RPMI7951 (cell line): ENCODE data around the gene RINL. TPM values are rescaled to one million over a fixed set of nuclear protein-coding genes. Genes with fewer than 3 reads are reported as not detected.
A peak's percentile ranks its signal among the peaks of the same experiment; 100 is the strongest.
"Not testable (repeated sequence)": the region's sequence is repeated elsewhere in the genome, so short reads cannot be mapped to it uniquely, and the experiment has no call there.

ENCODE experiments used
- DNase-seq: peaks from one replicate; pipeline ENCODE4 v3.0.0-alpha.2; 2012; ENCODE audit warnings: low read depth
- total RNA-seq: library from RNA; depleted of rRNA; stranded (reverse); fragments of >200 nt; shearing (Covaris generic); gene quantifications from 2 replicates; pipeline ENCODE4 v1.2.3, GENCODE V29; 2014

The RINL gene
- total RNA-seq, 1 experiment from 2014 or later: 4.6 TPM

DNA sequence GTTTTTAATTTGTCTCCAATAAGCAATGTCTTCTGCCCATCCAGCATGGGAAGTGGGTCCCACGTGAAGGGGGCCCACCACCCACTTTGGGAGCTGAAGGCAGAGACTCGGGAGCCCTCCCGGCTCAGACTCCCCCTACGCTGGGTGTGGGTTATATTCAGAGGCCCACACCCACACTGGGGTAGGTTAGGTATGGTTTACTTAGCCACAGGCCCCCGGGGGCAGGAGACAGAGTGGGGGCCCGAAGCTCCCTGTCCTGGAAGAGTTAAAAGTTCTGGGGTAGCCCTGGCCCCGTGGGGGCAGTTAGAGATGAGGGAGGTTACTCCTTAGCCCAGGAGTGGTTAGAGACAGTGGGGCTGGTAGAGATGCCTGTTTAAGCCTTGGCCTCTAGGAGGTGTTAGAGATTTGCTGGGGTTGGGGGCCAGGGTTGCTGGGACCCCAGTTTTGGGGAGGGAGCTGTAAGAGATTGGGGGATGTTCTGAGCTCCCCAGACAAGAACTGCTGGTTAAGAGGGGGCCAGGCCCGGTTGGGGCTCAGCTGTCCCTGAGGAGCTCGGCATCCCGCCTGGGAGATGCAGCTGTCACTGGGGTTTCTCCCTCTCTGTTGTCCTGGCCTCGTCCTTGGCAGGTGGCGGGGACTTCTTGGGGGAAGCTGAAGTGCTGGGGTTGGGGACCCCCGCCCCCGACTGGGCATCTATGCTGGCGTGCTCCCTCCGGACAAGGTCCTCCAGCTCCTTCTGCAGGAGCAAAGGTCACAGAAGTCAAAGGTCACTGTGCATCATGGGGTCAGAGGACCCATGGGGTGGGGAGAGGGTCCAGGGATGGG, 712 bp upstream of the RINL start:
- DNase-seq: no peak

DNA sequence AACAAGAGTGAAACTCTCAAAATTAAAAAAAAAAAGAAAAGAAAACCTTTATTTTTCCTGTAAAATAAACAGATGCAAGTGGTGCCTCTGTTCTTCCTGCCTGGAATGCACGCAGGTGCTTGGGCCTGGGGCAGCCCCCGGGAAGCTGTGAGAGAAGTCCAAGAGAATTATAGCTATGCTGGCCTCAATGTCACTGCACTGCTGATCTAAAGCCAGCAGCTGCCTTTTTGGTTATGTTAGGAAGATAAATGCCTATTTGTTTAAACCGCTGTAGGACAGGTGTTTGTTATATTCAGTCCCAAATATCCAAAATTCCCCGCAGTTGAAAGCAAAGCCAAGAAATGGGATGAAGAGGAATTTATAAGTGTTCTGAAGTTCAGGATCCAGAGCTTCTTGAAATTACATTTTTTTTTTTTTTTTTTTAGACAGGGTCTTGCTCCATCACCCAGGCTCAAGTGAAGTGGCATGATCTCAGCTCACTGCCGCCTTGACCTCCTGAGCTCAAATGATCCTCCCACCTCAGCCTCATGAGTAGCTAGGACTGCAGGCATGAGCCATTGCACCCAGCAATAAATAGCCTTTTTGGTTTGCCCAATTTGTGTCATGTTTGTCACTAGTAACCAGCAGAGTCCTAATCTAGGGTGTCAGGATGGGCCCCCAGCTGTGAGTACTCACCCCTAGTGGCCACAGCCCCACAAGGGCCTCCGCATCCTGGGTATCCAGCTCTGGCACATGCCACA, 2.2 kb downstream of the RINL start:
- no peak for DNase-seq

DNA sequence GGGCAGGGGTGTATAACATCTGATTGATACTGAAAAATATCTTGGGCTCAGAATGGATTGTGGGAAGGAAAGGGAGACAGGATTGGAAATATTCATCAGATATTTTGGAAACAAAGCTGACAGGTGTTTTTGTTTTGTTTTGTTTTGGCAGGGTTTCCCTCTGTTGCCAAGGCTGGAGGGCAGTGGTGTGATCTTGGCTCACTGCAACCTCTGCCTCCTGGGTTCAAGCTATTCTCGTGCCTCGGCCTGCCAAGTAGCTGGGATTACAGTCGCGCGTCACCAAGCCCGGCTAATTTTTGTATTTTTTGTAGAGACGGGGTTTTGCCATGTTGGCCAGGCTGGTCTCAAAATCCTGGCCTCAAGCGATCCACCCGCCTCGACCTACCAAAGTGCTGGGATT, 4.7 kb downstream of the RINL start:
- DNase-seq: not testable (repeated sequence)

DNA sequence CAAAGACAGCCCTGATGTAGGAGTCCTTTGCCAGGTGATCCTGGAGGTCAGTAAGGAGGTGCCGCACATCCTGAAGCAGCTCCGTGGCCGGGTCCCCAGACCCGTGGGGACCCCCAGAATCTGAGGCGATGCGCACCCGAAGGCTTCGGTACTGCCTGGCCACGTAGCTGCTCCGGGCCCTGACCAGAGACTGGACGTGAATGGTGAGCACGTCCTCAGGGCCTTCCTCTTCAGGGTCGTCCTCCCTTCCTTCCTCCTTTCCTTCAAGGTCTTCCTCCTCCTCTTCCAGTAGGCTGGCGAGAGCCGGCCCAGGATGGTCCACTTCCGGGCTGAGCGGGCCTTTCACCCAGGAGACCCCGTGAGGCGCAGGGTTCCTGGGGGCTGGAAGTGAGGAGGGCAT, 7.5 kb downstream of the RINL start:
- DNase-seq: no peak

DNA sequence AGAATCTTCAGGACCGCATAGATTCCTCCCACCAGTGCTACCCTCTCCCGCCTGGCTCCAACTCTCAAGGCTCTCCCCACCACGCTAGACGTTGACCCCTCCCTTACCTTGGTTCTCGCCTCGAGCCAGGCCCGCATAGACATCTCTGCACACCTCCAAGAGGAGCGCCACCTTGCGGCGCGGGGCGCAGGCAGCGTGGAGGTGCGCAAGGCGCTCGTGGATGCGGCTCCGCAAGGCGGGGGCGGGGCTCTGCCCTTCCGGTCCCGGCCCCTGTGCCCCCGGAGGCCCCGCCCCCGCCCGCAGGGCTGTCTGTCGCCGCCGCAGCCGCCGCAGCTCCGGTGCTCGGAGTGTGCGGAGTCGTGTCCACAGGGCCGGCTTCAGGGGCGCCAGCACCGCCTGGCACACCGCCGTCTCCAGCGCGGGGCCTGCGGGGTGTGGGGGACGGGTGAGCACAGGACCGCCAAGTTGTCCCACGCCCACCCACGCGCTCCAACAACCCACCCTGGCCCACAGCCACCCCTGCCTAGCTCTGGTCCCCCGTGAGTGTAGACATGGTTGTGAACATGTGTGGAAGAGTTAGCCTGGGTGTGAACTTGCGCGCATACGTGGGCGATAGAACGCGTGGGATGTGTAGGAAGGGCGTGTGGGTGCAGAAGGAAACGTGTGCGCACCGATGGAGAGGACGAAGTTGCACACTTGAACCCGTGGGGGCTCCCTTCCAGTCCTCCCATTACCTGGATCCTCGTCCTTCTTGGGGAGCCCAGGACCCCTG, 8.1 kb downstream of the RINL start:
- DNase-seq: peak; percentile 77

DNA sequence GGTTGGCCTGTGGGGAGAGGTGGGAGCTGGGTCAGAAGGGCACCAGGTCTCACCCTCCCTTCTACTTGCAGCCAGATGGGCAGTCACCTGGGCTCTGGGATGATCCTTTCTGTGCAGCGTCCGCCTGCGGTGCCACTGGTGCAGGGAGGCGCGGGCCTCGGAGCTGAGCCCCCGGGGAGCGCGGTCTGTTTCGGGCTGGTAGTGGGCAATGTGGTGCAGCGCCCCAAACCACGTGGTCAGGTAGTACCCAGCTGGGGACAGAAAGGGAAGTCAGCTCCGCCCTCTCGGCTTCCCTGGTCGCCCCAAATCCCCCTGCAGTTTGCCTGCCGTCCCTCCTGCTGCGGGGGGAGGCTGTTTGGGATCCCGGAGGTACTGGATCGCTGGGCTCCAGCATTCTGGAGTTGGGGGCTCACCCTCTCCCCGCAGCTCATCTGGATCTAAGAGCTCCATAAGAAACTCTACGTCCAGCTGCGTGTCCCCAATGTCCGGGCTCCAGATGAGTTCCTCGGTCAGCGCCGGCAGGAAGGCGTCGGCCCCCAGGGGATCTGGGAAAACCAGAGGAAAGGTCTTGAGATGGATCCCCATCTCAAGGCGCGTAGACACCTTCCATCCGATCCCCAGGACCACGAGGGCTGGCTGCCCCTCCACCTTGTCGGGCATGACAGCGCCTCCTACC, 8.8 kb downstream of the RINL start:
- no peak for DNase-seq

DNA sequence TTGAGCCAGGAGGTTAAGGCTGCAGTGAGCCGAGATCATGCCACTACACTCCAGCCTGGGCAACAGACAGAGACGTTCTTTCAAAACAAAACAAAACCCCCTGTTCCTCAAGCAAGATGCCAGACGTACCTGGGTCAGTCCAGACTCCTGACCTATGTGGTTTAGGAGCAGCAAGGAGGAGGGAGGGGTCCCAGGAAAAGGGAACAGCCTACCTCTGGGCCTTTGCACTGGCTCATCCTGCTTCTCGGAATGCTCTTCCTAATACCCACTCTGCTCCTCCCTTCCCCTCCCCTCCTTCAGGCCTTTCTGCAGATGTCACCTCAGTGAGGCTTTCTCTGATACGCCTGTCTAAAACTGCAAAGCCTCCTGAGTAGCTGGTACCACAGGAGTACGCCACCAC, 9.5 kb downstream of the RINL start:
- no peak for DNase-seq

DNA sequence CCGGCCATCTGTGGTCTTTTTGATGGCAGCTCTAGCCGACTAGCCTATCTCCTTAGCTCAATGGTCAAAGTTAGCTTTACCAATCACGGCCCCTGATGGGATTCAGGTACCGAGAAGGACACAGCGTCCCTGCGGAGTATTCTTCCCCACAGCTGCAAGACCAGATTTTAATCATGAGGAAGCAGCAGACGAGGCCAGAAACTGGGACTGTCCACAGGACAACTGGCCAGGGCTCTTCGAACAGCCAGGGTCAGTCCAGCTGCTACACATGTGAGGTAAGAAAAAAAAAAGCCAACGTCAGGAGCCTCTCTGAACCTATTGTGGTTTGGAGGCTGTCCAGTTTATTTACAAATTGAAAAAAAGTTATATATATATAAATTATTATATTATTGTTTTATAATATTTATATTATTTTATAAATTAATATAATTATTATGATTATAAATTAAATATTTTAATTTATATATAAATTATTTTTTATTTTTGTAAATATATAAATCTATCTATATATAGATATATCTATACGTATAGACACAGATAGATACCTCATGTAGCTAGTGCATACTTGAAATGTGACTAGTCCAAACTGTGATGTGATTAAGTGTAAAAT, 10.8 kb downstream of the RINL start:
- DNase-seq: no peak

DNA sequence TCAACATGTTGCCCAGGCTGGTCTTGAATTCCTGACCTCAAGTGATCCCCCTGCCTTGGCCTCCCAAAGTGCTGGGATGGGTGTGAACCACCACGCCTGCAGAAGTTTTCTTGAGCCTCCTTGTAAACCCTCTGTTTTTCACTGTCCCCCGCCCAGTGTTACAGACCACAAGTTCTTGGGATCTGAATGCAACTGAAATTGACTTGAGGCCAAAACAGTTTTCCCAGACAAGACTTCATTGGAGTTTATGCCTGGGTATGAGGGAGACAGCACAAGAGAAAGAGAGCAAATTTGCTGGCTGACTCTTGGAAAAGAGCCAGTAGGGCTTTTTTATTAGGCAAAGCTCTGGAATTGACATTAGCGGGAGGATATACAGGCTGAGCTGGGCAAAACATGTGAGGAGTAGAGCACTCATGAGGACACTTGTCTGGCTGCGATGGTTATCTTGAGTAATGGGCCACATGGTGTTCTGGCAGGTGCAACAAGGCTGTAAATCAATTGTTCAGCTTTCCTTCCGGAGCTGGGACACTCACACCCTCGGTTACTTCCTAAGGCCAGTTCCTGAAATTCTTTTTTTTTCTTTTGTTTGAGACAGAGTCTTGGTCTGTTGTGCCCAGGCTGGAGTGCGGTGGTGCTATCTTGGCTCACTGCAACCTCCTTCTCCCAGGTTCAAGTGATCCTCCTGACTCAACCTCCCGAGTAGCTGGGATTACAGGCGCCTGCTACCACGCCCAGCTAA, 15.6 kb downstream of the RINL start:
- peak; percentile 66 for DNase-seq

DNA sequence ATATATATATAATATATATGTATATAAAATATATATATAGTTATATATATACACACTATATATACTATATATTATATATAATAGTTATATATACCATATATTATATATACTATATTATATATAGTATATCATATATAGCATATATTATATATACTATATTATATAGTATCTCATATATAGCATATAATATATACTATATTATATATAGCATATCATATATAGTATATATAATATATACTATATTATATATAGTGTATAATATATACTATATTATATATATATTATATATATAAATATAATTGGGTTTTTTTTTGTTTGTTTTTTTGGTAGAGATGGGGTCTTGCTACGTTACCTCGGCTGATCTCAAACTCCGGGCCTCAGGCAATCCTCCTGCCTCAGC, 16.7 kb downstream of the RINL start:
- DNase-seq: no peak

DNA sequence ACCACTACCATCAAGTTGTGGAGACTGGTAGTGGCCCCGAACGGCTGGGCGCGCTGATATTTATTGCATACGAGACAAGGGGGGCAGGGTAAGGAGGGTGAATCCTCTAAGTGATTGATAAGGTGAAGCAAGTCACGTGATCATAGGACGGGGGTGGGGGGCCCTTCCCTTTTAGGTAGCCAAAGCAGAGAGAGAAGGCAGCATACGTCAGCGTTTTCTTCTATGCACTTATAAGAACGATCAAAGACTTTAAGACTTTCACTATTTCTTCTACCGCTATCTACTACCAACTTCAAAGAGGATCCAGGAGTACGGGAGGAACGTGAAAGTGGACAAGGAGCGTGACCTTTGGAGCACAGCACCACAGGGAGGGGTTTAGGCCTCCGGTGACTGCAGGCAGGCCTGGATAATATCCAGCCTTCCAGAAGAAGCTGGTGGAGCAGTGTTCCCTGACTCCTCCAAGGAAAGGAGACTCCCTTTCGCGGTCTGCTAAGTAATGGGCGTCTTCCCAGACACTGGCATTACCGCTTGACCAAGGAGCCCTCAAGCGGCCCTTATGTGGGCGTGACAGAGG, 18.4 kb downstream of the RINL start:
- not testable (repeated sequence) for DNase-seq

DNA sequence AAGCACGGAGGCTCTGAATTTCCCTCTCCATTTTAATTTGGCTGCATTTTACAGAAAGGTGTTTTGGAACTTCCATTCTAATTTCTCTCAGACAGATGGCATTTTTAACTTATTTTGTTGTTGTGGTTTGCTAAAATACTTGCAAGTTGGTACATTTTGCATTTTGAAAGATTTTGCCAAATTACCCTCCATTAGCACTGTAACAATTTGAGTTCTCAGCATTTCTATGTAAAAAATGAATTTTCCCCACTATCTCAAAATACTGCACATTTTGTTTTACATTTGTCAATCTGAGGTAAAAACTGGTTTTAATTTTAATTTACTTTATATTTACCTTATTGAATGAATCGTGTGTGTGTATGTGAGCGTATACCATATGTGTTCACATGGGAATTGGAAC, 21.3 kb downstream of the RINL start:
- DNase-seq: no peak

DNA sequence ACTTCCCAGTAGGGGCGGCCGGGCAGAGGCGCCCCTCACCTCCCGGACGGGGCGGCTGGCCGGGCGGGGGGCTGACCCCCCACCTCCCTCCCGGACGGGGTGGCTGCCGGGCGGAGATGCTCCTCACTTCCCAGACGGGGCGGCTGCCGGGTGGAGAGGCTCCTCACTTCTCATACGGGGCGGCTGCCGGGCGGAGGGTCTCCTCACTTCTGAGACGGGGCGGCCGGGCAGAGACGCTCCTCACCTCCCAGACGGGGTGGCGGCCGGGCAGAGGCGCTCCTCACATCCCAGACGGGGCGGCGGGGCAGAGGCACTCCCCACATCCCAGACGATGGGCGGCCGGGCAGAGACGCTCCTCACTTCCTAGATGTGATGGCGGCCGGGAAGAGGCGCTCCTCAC, 22.3 kb downstream of the RINL start:
- not testable (repeated sequence) for DNase-seq

DNA sequence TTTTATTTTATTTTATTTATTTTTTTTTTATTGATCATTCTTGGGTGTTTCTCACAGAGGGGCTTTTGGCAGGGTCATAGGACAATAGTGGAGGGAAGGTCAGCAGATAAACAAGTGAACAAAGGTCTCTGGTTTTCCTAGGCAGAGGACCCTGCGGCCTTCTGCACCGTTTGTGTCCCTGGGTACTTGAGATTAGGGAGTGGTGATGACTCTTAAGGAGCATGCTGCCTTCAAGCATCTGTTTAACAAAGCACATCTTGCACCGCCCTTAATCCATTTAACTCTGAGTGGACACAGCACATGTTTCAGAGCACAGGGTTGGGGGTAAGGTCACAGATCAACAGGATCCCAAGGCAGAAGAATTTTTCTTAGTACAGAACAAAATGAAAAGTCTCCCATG, 23.1 kb downstream of the RINL start:
- DNase-seq: not testable (repeated sequence)

DNA sequence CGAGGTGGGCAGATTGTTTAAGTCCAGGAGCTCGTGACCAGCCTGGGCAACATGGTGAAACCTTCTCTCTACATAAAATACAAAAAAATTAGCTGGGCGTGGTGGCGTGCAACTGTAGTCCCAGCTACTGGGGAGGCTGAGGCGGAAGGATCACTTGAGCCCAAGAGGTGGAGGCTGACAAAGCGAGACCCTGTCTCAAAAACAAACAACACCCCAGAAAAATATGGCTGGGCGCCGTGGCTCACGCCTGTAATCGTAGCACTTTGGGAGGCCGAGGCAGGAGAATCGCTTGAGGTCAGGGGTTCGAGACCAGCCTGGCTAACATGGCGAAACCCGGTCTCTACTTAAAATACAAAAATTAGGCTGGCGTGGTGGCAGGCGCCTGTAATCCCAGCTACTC, 24.9 kb downstream of the RINL start:
- no peak for DNase-seq

DNA sequence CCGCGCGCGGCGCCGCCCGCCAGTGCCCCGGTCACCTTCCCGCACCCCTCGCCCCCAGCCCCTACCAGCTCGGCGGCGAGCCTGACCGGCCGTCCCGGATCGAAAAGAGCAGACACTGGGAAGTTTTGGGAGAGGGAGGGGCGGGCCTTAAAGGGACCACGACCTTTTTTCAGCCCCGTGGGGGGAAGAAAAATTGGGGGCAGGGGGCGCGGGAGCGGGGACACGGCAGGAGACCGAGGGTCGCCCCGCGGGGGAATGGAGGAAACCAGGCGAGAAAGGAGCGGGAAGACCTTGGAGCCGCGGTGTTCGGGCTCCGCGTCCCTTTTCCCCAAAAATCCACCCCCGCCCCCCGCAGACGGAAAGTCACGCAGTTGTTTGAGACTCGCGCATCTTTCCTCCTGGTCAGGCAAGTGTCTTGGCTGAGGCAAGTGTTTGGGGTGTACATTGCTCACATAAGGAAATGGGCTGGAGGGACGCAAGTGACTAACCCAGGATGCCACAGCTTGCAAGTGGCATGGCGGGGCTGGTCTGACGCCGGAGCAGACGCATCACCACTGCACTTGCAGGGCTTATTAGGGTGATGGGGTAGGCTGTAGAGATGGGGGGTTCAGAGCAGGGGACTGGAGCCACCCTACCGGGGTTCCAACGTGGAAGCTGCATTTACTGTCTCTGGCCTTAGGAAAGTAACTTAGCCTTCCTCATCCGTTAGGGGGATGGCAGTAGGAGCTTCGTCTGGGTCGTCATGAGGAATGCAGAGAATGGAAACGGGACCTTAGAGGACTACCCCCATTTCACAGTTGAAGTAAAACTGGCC, 25.6 kb downstream of the RINL start:
- DNase-seq: peak; percentile 81

DNA sequence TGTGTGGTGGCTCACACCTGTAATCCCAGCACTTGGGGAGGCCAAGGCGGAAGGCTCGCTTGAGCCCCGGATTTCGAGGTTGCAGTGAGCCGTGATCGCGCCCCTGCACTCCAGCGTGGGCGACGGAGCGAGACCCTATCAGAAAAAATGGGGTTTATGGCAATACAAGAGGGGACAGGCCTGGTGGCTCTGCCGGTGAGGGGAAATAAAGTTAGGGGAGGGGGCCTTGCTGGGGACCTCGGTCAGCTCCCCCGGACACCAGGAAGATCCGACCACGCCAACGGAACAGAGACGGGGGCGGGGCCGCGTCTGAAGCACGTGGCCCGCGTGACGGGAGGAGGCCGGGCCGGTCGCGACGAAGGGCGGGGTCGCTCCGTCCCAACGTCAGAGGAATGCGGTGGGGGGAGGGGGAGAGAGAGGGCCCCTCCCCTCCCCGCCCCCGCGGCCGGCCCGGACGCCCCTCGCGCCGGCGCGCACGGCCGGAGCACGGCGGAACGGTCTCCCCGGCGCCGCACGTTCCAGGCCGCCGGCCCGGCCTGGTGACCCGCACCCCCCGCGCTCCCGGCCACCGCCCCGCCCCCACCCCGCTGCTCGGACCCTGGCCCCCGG, 26.3 kb downstream of the RINL start:
- DNase-seq: peak; percentile 92

DNA sequence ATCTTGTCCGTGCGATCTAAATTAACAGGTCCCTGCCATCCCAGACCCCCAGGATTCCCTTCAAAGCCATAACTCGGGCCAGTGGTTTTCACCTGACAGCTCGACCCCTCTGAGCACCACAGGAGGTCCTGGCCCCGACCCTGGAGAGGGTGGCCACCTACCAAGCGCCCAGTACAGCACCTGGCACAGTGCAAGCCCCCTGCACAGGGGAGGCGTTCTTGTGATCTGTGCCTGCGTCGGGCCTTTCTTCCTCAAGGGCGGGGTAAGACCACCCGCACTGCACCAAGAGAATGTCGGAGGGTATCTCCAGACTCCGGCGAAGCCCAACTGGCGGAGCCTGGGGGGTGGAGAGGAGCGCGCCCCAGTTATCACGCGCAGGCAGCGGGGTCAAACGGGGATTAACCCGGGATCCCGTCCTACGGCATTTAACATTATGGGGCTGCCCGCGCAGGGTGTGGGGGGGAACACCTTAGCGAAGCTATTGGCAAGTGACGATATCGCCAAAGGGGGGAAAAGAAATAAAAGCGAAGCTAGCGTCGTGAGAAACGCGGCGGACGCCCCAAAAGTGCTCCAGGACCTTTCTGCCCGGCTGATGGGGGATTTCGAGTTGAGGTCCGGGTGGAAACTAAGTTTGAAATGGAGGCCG, 27.0 kb downstream of the RINL start:
- no peak for DNase-seq
